HG03097 (cell line): ENCODE measurements around the gene LMO7.

Experiments used
- ATAC-seq: cut with Tn5 transposase; IDR thresholded peaks from one replicate; pipeline ENCODE4 v1.9.1; 2021; ENCODE audit not compliant: unreplicated experiment, low FRiP score

The LMO7 gene

GRCh38 chr13:75796825-75797224 lies 160.7 kb downstream of the LMO7 start:
- ATAC-seq = no peak

- no peak for ATAC-seq
These were observed 161.1 kb downstream of the LMO7 start for GRCh38 chr13:75797239-75797638.

- no peak for ATAC-seq
These were observed 161.6 kb downstream of the LMO7 start for GRCh38 chr13:75797719-75798118.

GRCh38 chr13:75798353-75799255 lies 162.5 kb downstream of the LMO7 start:
- ATAC-seq = no peak

- ATAC-seq = no peak
These were observed 164.4 kb downstream of the LMO7 start for GRCh38 chr13:75800545-75800944.

- ATAC-seq = no peak
These were observed 165.3 kb downstream of the LMO7 start for GRCh38 chr13:75801388-75801945.

- ATAC-seq = no peak
These were observed 166.0 kb downstream of the LMO7 start for GRCh38 chr13:75802161-75802560.

GRCh38 chr13:75803164-75803611 lies 167.1 kb downstream of the LMO7 start:
- ATAC-seq = peak; percentile 63

- ATAC-seq = no peak
These were observed 167.9 kb downstream of the LMO7 start for GRCh38 chr13:75804054-75804453.

- ATAC-seq = no peak
These were observed 168.5 kb downstream of the LMO7 start for GRCh38 chr13:75804605-75805004.

GRCh38 chr13:75806117-75806516 lies 170.0 kb downstream of the LMO7 start:
- ATAC-seq = no peak

- ATAC-seq = no peak
These were observed 175.2 kb downstream of the LMO7 start for GRCh38 chr13:75811361-75811760.

GRCh38 chr13:75811841-75812240 lies 175.7 kb downstream of the LMO7 start:
- no peak for ATAC-seq

GRCh38 chr13:75812751-75813181 lies 176.6 kb downstream of the LMO7 start:
- no peak for ATAC-seq

GRCh38 chr13:75813323-75813722 lies 177.2 kb downstream of the LMO7 start:
- ATAC-seq = no peak

- no peak for ATAC-seq
These were observed 182.2 kb downstream of the LMO7 start for GRCh38 chr13:75818179-75818967.

- no peak for ATAC-seq
These were observed 182.8 kb downstream of the LMO7 start for GRCh38 chr13:75818968-75819225.

GRCh38 chr13:75825161-75825560 lies 189.0 kb downstream of the LMO7 start:
- ATAC-seq = no peak

- no peak for ATAC-seq
These were observed 189.5 kb downstream of the LMO7 start for GRCh38 chr13:75825594-75825993.

- ATAC-seq = no peak
These were observed 190.3 kb downstream of the LMO7 start for GRCh38 chr13:75826391-75826790.

- ATAC-seq = no peak
These were observed 193.7 kb downstream of the LMO7 start for GRCh38 chr13:75829830-75830229.
